ENCODE measurements around the gene L3MBTL4.

L3MBTL4 gene

GRCh38 chr18:5939801-5940667 is 474.7 kb downstream of the L3MBTL4 start:
- DNase-seq (ENCODE audit: low read depth in 2 of 2), result no peak
- no peak for TF ChIP-seq CTCF (IDR thresholded peaks at IDR 0.05; ENCODE audit: low read depth, low read length)
- H3K4me3 ChIP-seq (replicated peaks in 1 of 2; ENCODE audit: low read depth in 2 of 2, low read length in 2 of 2), result no peak overlapping the region

- no peak for TF ChIP-seq CTCF (IDR thresholded peaks at IDR 0.05; ENCODE audit: low read depth, low read length)
- H3K4me3 ChIP-seq (replicated peaks in 1 of 2; ENCODE audit: low read depth in 2 of 2, low read length in 2 of 2), result no peak overlapping the region
- no peak for DNase-seq (ENCODE audit: low read depth in 2 of 2)
Measured at GRCh38 chr18:5937795-5938194, 476.9 kb downstream of the L3MBTL4 start.

DNA sequence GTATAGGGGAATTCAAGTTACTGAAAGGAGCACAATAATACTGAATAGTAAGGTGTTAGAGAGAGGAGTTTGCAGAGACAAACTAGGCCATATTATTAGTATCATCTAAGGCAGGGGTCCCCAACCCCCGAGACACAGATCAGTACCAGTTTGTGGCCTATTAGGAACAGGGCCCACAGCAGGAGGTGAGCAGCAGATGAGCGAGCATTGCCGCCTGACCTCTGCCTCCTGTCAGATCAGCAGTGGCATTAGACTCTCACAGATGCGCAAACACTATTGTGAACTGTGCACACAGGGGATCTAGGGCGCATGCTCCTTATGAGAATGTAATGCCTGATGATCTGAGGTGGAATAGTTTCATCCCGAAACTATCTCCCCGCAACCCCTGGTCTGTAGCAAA is 477.6 kb downstream of the L3MBTL4 start:
- DNase-seq (ENCODE audit: low read depth in 2 of 2), result no peak
- no peak overlapping the region for H3K4me3 ChIP-seq (replicated peaks in 1 of 2; ENCODE audit: low read depth in 2 of 2, low read length in 2 of 2)
- TF ChIP-seq CTCF (IDR thresholded peaks at IDR 0.05; ENCODE audit: low read depth, low read length), result no peak

- DNase-seq (ENCODE audit: low read depth in 2 of 2), result no peak
- no peak for TF ChIP-seq CTCF (IDR thresholded peaks at IDR 0.05; ENCODE audit: low read depth, low read length)
- no peak overlapping the region for H3K4me3 ChIP-seq (replicated peaks in 1 of 2; ENCODE audit: low read depth in 2 of 2, low read length in 2 of 2)
Measured at GRCh38 chr18:5930789-5931188, 483.9 kb downstream of the L3MBTL4 start.

GRCh38 chr18:5918205-5918858 is 496.4 kb downstream of the L3MBTL4 start:
- H3K4me3 ChIP-seq (replicated peaks in 1 of 2; ENCODE audit: low read depth in 2 of 2, low read length in 2 of 2), result no peak overlapping the region
- no peak for TF ChIP-seq CTCF (IDR thresholded peaks at IDR 0.05; ENCODE audit: low read depth, low read length)
- no peak for DNase-seq (ENCODE audit: low read depth in 2 of 2)

GRCh38 chr18:5914951-5915350 is 499.8 kb downstream of the L3MBTL4 start:
- H3K4me3 ChIP-seq (replicated peaks in 1 of 2; ENCODE audit: low read depth in 2 of 2, low read length in 2 of 2), result no peak overlapping the region
- no peak for DNase-seq (ENCODE audit: low read depth in 2 of 2)
- no peak for TF ChIP-seq CTCF (IDR thresholded peaks at IDR 0.05; ENCODE audit: low read depth, low read length)
